Tibial nerve (tissue), 4 donors: ENCODE results near the gene ITGA11. TPM values are rescaled to one million over a fixed set of nuclear protein-coding genes. Genes with fewer than 3 reads are reported as not detected.

Experiments
- DNase-seq, 2 donors: peaks; one replicate each; pipeline ENCODE4 v3.0.0-alpha.2; 2019; ENCODE audit warnings: low spot score in 2 of 2
- H3K27ac ChIP-seq, 4 donors: fragments of 200-600 bp; sonication (generic) in 3 of 4; one replicate each; pipeline ENCODE4 v1.5.1; 2017 to 2019; ENCODE audit warnings: mild to moderate bottlenecking in 1 of 4
- H3K27me3 ChIP-seq, 2 donors: fragments of 200-600 bp; sonication (generic) in 1 of 2; one replicate each; pipeline versions ENCODE4 v1.5.1 to v1.6.0; 2017 to 2019
- H3K36me3 ChIP-seq, 3 donors: fragments of 200-600 bp; sonication (generic); one replicate each; pipeline ENCODE4 v1.5.1; 2018 to 2019
- H3K4me1 ChIP-seq, 4 donors: fragments of 200-600 bp; sonication (generic) in 3 of 4; one replicate each; pipeline ENCODE4 v1.5.1; 2017 to 2019
- H3K4me3 ChIP-seq, 4 donors: fragments of 200-600 bp; sonication (generic) in 3 of 4; one replicate each; pipeline ENCODE4 v1.5.1; 2017 to 2019; ENCODE audit warnings: mild to moderate bottlenecking in 1 of 4, moderate library complexity in 1 of 4
- H3K9me3 ChIP-seq, 4 donors: fragments of 200-600 bp; sonication (generic) in 3 of 4; one replicate each; pipeline ENCODE4 v1.5.1; 2017 to 2019
- EP300 ChIP-seq, 2 donors: sonication (generic); formaldehyde crosslinking; IDR thresholded peaks; one replicate each; pipeline ENCODE4 v1.6.1; 2017; ENCODE audit warnings: antibody characterized with exemption in 2 of 2, mild to moderate bottlenecking in 1 of 2
- POLR2A ChIP-seq, 2 donors: fragments of 450-650 bp; IDR thresholded peaks; one replicate each; pipeline ENCODE4 v1.6.1; 2017; ENCODE audit warnings: antibody characterized with exemption in 2 of 2, mild to moderate bottlenecking in 2 of 2, moderate library complexity in 2 of 2
- WGBS, 2 donors: methylation state at CpG; one replicate each; pipeline ENCODE4 v1.1.5; 2018; 5-methylcytosine and 5-hydroxymethylcytosine counted together
- total RNA-seq, 4 donors: library from RNA; depleted of rRNA; stranded (reverse); fragments of >200 nt; gene quantifications; one replicate each; pipeline ENCODE4 v1.1.0, GENCODE V29; 2016
- TF ChIP-seq, protein P1 (sequence below), 5 experiments: fragments of 200-600 bp in 3 of 5; fragments of 450-650 bp in 2 of 5; sonication (generic) in 3 of 5; IDR thresholded peaks; one replicate each; pipeline ENCODE4 v1.5.1; 2016 to 2019; ENCODE audit warnings: antibody characterized with exemption in 5 of 5, mild to moderate bottlenecking in 3 of 5, moderate library complexity in 2 of 5

ITGA11 gene
- total RNA-seq, 4 donors from 2014 or later, result 2.7 to 12.1 (median 6.9) TPM

DNA sequence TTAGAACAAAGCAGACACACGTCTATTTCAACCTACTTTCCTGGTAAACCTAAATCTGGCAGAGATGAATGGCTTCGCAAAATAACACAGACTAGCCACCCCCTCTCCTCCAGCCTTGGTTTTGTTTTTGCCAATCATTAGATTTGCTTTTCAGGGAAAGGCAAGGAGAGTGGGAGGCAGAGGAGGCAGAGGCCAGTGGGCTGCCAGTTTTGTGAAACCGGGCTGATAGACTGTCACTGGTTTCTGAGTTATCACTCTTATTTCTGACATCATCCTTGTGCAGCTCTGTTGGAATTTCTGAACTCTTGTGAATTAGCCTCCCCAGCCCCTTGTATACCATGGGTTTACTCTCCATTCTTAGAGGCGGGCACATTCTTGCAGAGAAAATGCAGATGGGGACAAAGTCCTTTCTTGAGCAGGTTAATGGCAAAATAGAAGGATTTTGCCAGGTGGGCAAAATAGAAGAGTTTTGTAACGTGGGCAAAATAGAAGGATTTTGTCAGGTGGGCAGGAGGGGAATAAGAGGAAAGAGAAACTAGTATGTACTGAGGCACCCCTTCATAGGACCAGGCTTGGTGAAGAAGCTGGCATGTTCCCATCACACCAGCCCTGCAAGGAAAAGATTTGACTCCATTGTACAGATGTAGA lies 157.6 kb downstream of the ITGA11 start:
- H3K36me3 ChIP-seq, result no peaks in the 10 kb centered on the region
- H3K4me1 ChIP-seq, result peaks cover 0 to 41% (median 4%) of the 10 kb centered on the region in 4 donors
- WGBS, 2 donors, result 63 to 75% methylated on average over 5 of the region's 5 CpGs
- TF ChIP-seq, protein P1, sequence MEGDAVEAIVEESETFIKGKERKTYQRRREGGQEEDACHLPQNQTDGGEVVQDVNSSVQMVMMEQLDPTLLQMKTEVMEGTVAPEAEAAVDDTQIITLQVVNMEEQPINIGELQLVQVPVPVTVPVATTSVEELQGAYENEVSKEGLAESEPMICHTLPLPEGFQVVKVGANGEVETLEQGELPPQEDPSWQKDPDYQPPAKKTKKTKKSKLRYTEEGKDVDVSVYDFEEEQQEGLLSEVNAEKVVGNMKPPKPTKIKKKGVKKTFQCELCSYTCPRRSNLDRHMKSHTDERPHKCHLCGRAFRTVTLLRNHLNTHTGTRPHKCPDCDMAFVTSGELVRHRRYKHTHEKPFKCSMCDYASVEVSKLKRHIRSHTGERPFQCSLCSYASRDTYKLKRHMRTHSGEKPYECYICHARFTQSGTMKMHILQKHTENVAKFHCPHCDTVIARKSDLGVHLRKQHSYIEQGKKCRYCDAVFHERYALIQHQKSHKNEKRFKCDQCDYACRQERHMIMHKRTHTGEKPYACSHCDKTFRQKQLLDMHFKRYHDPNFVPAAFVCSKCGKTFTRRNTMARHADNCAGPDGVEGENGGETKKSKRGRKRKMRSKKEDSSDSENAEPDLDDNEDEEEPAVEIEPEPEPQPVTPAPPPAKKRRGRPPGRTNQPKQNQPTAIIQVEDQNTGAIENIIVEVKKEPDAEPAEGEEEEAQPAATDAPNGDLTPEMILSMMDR (IDR thresholded peaks at IDR 0.05), result no peak
- TF ChIP-seq POLR2A (IDR thresholded peaks at IDR 0.05), result no peak
- TF ChIP-seq EP300 (IDR thresholded peaks at IDR 0.05), result no peak
- no peak for DNase-seq
- H3K27me3 ChIP-seq, result no peaks in the 10 kb centered on the region
- no peaks in the 10 kb centered on the region for H3K9me3 ChIP-seq
- no peak overlapping the region for H3K4me3 ChIP-seq
- H3K27ac ChIP-seq, result peak overlapping the region in 3 of 4 donors; percentile 25 to 99 (median 63)

DNA sequence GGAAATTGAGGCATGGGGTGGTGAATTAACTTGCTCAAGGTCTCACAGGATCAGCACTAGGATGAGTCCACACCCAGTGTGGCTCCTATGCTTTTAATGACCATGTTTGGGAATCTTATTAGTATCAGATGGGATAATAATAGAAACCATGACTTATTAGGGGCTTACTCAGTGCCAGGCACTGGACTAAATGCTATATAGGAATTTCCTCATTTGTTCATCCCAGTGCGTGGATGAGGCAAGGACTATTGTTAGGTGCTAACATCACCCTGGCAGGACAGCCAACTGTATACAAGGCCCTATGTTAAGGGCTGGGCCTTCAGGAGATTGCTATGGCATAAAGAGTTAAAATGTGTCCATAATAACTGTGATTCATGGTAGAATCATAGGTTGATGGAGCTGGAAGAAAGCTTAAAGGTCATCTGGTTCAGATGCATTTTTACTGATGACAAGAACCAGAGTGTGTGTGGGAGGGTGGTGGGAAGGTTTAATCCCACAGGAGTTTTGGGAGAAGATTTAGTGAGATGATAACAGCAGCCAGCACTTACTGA lies 159.2 kb downstream of the ITGA11 start:
- Histone ChIP-seq H3K9me3 (no peaks in the 10 kb centered on the region), H3K4me3 (no peak overlapping the region), H3K27ac (peak overlapping the region in 3 of 4 donors; percentile 62 to 99 (median 63)), H3K36me3 (no peaks in the 10 kb centered on the region), H3K27me3 (no peaks in the 10 kb centered on the region), H3K4me1 (peaks cover 0 to 42% (median 2%) of the 10 kb centered on the region in 4 donors)
- DNase-seq, result no peak
- WGBS, 2 donors, result 63 to 67% methylated on average over 1 of the region's 1 CpG
- no peak for TF ChIP-seq EP300 (IDR thresholded peaks at IDR 0.05)
- TF ChIP-seq, protein P1 (IDR thresholded peaks at IDR 0.05), result no peak
- no peak for TF ChIP-seq POLR2A (IDR thresholded peaks at IDR 0.05)

DNA sequence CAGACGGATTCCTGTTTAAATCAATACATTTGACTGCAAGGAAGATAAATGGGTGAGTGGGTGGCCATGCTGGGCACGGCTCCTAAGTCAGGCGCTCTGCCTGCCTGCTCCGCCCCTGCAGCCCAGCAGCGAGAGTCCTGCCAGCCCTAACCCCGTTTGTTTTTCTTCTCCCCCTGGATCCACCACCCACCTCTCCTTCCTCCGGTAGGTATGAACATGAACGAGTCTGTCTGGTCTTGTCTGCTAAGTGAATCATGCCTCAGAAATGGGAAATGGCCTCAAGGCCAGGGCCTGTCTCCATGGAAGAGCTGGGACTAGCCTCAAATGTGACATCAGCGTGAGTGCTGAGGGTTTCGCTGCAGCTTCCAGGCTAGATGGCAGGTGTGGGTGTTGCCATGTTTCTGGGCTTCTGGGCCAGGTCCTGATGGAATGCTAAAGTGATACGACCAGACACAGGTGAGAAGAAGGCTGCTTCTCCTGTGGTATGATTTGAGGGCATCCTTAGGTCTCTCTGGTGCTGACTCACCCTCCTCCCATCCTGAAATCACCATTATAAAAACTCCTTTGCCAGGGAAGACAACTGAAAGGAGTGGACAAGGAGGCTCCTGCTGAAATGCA lies 160.0 kb downstream of the ITGA11 start:
- Histone ChIP-seq H3K4me3 (peak overlapping the region in 2 of 4 donors; percentile 2 to 14), H3K27me3 (no peaks in the 10 kb centered on the region), H3K4me1 (peaks cover 0 to 42% (median 2%) of the 10 kb centered on the region in 4 donors), H3K9me3 (no peaks in the 10 kb centered on the region), H3K27ac (peak overlapping the region; percentile 62 to 99 (median 64)), H3K36me3 (no peaks in the 10 kb centered on the region)
- WGBS, 2 donors, result 30 to 39% methylated on average over 11 of the region's 11 CpGs
- TF ChIP-seq, protein P1 (IDR thresholded peaks at IDR 0.05), result no peak
- TF ChIP-seq EP300 (IDR thresholded peaks at IDR 0.05) (peak; percentile 19 to 58), POLR2A (IDR thresholded peaks at IDR 0.05) (no peak)
- DNase-seq, result no peak

DNA sequence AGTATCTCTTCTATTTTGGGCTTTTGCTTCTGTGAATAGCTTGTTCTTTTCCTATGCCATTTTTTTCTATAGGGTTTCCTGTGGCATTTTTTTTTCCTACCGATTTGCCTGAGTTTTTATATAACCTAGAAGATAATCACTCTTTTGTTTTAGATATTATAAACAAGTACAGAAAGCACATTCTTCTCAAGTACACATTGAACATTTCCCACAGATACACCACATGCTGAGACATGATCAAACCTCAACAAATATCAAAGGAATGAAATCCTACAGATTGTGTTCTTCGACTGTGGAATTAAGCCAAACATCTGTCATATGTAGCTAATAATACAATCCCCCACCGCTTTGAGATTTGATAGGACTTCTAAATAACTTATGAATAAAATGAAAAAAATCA lies 163.6 kb downstream of the ITGA11 start:
- Histone ChIP-seq H3K27me3 (peaks cover 0 to 1% of the 10 kb centered on the region in 2 donors), H3K9me3 (no peaks in the 10 kb centered on the region), H3K4me3 (no peak overlapping the region), H3K27ac (peak overlapping the region in 1 of 4 donors; percentile 32), H3K36me3 (no peaks in the 10 kb centered on the region), H3K4me1 (peaks cover 0 to 29% (median 0%) of the 10 kb centered on the region in 4 donors)
- WGBS, 2 donors, result 26 to 32% methylated on average over 3 of the region's 3 CpGs
- TF ChIP-seq, protein P1 (IDR thresholded peaks at IDR 0.05), result no peak
- TF ChIP-seq POLR2A (IDR thresholded peaks at IDR 0.05) (no peak), EP300 (IDR thresholded peaks at IDR 0.05) (no peak)
- DNase-seq, result no peak

DNA sequence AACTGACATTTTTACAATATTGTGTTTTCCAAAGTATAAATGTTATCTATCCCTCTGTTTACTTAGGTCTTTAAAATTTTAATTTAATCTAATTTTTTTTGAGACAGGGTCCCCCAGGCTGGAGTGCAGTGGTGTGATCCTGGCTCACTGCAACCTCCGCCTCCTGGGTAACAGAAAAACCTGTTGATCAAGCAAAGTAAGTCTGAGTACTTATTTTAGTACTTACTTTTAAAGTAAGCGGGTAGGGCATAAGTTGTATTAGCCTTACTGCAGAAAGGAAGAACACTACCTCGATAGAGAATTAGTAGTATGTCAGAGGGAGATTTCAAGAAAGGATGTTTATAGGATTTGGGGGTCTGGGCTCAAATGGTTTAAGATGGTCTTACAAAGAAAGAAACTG lies 166.3 kb downstream of the ITGA11 start:
- DNase-seq, result no peak
- 85 to 90% methylated on average over 3 of the region's 3 CpGs for WGBS, 2 donors
- TF ChIP-seq, protein P1 (IDR thresholded peaks at IDR 0.05), result no peak
- TF ChIP-seq EP300 (IDR thresholded peaks at IDR 0.05), result no peak
- TF ChIP-seq POLR2A (IDR thresholded peaks at IDR 0.05), result no peak
- H3K27me3 ChIP-seq, result peaks cover 0 to 4% of the 10 kb centered on the region in 2 donors
- no peaks in the 10 kb centered on the region for H3K9me3 ChIP-seq
- no peak overlapping the region for H3K4me3 ChIP-seq
- no peaks in the 10 kb centered on the region for H3K36me3 ChIP-seq
- peaks cover 0 to 5% (median 0%) of the 10 kb centered on the region in 4 donors for H3K4me1 ChIP-seq
- no peak overlapping the region for H3K27ac ChIP-seq
